GM12875 (cell line): Measurements from ENCODE around the gene DHCR7.

ENCODE experiments used
- H3K4me3 ChIP-seq: one replicate; pipeline ENCODE4 v1.5.1; 2011; ENCODE audit warnings: low read depth, low read length, control low read depth
- TF ChIP-seq, protein P1 (sequence below): IDR thresholded peaks from 2 replicates; pipeline ENCODE4 v1.5.1; 2011; ENCODE audit warnings: low read depth, mild to moderate bottlenecking, control low read depth, inconsistent platforms, low read length, moderate library complexity, borderline replicate concordance; ENCODE audit not compliant: insufficient read depth

DHCR7 gene

DNA sequence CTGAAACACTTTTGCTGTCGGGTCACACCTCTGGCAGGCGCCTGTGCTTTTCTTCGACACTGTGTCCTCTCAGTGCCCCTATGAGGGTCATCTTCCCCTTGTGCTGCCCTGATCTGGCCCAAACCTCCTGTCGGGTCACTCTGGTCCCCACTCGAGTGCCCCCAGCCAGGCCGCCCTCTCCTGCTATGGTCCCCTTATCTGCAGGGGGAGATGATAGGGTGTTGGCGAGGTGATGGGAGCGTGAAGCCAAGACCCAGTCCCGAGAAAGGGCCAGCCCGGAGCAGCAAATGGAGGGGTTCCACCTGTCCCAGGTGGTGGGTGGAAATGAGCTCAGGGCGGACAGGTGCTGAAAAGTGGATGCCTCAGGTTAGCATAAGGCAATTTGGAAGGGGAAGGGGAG lies 14.5 kb upstream of the DHCR7 start:
- no peak overlapping the region for H3K4me3 ChIP-seq
- TF ChIP-seq, protein P1, sequence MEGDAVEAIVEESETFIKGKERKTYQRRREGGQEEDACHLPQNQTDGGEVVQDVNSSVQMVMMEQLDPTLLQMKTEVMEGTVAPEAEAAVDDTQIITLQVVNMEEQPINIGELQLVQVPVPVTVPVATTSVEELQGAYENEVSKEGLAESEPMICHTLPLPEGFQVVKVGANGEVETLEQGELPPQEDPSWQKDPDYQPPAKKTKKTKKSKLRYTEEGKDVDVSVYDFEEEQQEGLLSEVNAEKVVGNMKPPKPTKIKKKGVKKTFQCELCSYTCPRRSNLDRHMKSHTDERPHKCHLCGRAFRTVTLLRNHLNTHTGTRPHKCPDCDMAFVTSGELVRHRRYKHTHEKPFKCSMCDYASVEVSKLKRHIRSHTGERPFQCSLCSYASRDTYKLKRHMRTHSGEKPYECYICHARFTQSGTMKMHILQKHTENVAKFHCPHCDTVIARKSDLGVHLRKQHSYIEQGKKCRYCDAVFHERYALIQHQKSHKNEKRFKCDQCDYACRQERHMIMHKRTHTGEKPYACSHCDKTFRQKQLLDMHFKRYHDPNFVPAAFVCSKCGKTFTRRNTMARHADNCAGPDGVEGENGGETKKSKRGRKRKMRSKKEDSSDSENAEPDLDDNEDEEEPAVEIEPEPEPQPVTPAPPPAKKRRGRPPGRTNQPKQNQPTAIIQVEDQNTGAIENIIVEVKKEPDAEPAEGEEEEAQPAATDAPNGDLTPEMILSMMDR: no peak

- H3K4me3 ChIP-seq: no peak overlapping the region
- TF ChIP-seq, protein P1: no peak
Observed at GRCh38 chr11:71461696-71462095, 13.5 kb upstream of the DHCR7 start.

GRCh38 chr11:71459767-71460320 lies 11.7 kb upstream of the DHCR7 start:
- TF ChIP-seq, protein P1: no peak
- no peak overlapping the region for H3K4me3 ChIP-seq

GRCh38 chr11:71459076-71459766 lies 11.0 kb upstream of the DHCR7 start:
- TF ChIP-seq, protein P1: no peak
- no peak overlapping the region for H3K4me3 ChIP-seq

DNA sequence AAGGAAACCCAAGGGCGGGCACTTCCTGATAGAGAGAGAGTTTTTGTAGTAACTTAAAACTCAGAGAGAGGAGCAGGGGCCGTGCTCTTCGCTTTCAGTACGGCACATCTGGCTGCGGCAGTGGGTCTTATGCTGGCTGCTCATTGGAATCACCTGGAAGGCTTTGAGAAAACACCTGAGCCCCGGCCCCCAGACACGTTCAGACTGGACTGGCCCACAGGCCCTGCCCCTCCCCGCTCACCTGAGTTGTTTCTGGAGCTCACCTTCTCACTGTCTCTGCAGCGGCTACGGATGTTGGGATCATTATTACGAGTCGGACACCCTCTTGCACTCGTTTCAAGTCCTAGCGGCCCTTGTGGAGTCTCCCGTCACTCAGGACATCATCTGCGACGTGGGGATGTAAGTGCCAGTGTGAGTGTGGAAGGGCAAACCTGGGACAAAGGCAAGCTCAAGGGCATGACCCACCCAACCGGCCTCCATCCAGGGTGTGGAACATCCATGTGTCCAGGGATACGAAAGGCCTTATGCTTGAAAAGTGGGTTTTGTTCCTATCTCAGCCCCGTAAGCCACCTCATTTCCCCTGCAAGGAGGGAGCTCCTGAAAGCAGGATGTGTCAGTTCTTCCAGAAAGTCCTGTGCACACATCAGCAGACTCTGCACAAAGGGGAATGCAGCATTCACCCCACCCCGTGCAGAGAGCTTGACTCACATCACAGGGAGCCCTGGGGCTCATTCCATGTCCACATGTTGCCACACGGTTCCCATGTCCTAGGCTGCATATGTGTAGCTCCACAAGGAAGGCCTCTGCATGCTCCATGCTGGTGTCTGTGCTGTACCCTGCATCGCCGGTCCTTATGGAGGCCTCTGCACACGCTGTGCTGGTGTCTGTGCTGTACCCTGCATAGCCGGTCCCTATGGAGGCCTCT lies 10.2 kb upstream of the DHCR7 start:
- TF ChIP-seq, protein P1: no peak
- H3K4me3 ChIP-seq: no peak overlapping the region

- H3K4me3 ChIP-seq: no peak overlapping the region
- TF ChIP-seq, protein P1: no peak
Observed at GRCh38 chr11:71456831-71457230, 8.6 kb upstream of the DHCR7 start.
